ENCODE measurements around the gene QPCTL. TPM values are rescaled to one million over a fixed set of nuclear protein-coding genes. Genes with fewer than 3 reads are reported as not detected.
A peak's percentile ranks its signal among the peaks of the same experiment; 100 is the strongest.

The QPCTL gene
- total and polyA plus RNA-seq, 2 experiments from 2014 or later = 10.3 to 11.0 TPM

GRCh38 chr19:45668342-45668871, 24.1 kb upstream of the QPCTL start:
- no peaks in the 10 kb centered on the region for H3K9me2 ChIP-seq (replicated peaks; ENCODE audit: insufficient read depth)
- no peaks in the 10 kb centered on the region for H3K9me3 ChIP-seq (ENCODE audit: low read depth)
- TF ChIP-seq CTCF (IDR thresholded peaks at IDR 0.05; ENCODE audit: poor library complexity) (no peak), EZH2phosphoT487 (IDR thresholded peaks at IDR 0.05; ENCODE audit: low read depth, severe bottlenecking, unreplicated experiment) (peak; percentile 49), EZH2 (IDR thresholded peaks at IDR 0.05; ENCODE audit: borderline replicate concordance) (no peak)
- H3K27me3 ChIP-seq = peaks cover 9% of the 10 kb centered on the region
- H3K4me3 ChIP-seq = peak overlapping the region; percentile 80
- WGBS (ENCODE audit: low lambda C conversion rate, missing lambda C conversion rate) = 3% methylated on average over 19 of the region's 19 CpGs
- peaks cover 12% of the 10 kb centered on the region for H3K4me1 ChIP-seq (ENCODE audit: insufficient read depth)
- H4K20me1 ChIP-seq (ENCODE audit: insufficient read depth, poor library complexity, severe bottlenecking) = no peaks in the 10 kb centered on the region
- H3K4me2 ChIP-seq = peak overlapping the region; percentile 97
- no peaks in the 10 kb centered on the region for H3K79me2 ChIP-seq
- no peak for DNase-seq (ENCODE audit: low spot score)
- H3K36me3 ChIP-seq (replicated peaks; ENCODE audit: insufficient read depth, low read depth) = no peaks in the 10 kb centered on the region
- H2AFZ ChIP-seq = peak overlapping the region; percentile 95
- H3K27ac ChIP-seq = peak overlapping the region; percentile 87

GRCh38 chr19:45670670-45671453, 21.6 kb upstream of the QPCTL start:
- Histone ChIP-seq H3K9me2 (replicated peaks; ENCODE audit: insufficient read depth) (no peaks in the 10 kb centered on the region), H3K4me2 (peak overlapping the region; percentile 72), H2AFZ (no peak overlapping the region), H3K27me3 (peaks cover 9% of the 10 kb centered on the region), H3K27ac (no peak overlapping the region), H3K79me2 (no peaks in the 10 kb centered on the region), H3K4me3 (no peak overlapping the region), H3K4me1 (ENCODE audit: insufficient read depth) (peaks cover 12% of the 10 kb centered on the region), H3K36me3 (replicated peaks; ENCODE audit: insufficient read depth, low read depth) (no peaks in the 10 kb centered on the region), H3K9me3 (ENCODE audit: low read depth) (no peaks in the 10 kb centered on the region), H4K20me1 (ENCODE audit: insufficient read depth, poor library complexity, severe bottlenecking) (no peaks in the 10 kb centered on the region)
- DNase-seq (ENCODE audit: low spot score) = peak; percentile 90
- 29% methylated on average over 25 of the region's 42 CpGs for WGBS (ENCODE audit: low lambda C conversion rate, missing lambda C conversion rate)
- TF ChIP-seq EZH2 (IDR thresholded peaks at IDR 0.05; ENCODE audit: borderline replicate concordance) = no peak
- no peak for TF ChIP-seq CTCF (IDR thresholded peaks at IDR 0.05; ENCODE audit: poor library complexity)
- TF ChIP-seq EZH2phosphoT487 (IDR thresholded peaks at IDR 0.05; ENCODE audit: low read depth, severe bottlenecking, unreplicated experiment) = no peak

GRCh38 chr19:45674946-45675345, 17.5 kb upstream of the QPCTL start:
- no peaks in the 10 kb centered on the region for H3K9me3 ChIP-seq (ENCODE audit: low read depth)
- H3K79me2 ChIP-seq = no peaks in the 10 kb centered on the region
- 84% methylated on average over 7 of the region's 7 CpGs for WGBS (ENCODE audit: low lambda C conversion rate, missing lambda C conversion rate)
- H3K9me2 ChIP-seq (replicated peaks; ENCODE audit: insufficient read depth) = no peaks in the 10 kb centered on the region
- H3K4me2 ChIP-seq = no peak overlapping the region
- no peak overlapping the region for H3K4me3 ChIP-seq
- no peaks in the 10 kb centered on the region for H3K36me3 ChIP-seq (replicated peaks; ENCODE audit: insufficient read depth, low read depth)
- H3K27ac ChIP-seq = no peak overlapping the region
- H3K4me1 ChIP-seq (ENCODE audit: insufficient read depth) = peaks cover 11% of the 10 kb centered on the region
- peaks cover 5% of the 10 kb centered on the region for H3K27me3 ChIP-seq
- no peak for DNase-seq (ENCODE audit: low spot score)
- no peak for TF ChIP-seq EZH2phosphoT487 (IDR thresholded peaks at IDR 0.05; ENCODE audit: low read depth, severe bottlenecking, unreplicated experiment)
- TF ChIP-seq CTCF (IDR thresholded peaks at IDR 0.05; ENCODE audit: poor library complexity) = no peak
- TF ChIP-seq EZH2 (IDR thresholded peaks at IDR 0.05; ENCODE audit: borderline replicate concordance) = no peak
- no peak overlapping the region for H2AFZ ChIP-seq
- H4K20me1 ChIP-seq (ENCODE audit: insufficient read depth, poor library complexity, severe bottlenecking) = no peaks in the 10 kb centered on the region
